Measurements from ENCODE around the gene PXN. TPM values are rescaled to one million over a fixed set of nuclear protein-coding genes. Genes with fewer than 3 reads are reported as not detected.

Gene PXN
- total RNA-seq, 2 donors from 2014 or later: 44.8 to 65.5 TPM

DNA sequence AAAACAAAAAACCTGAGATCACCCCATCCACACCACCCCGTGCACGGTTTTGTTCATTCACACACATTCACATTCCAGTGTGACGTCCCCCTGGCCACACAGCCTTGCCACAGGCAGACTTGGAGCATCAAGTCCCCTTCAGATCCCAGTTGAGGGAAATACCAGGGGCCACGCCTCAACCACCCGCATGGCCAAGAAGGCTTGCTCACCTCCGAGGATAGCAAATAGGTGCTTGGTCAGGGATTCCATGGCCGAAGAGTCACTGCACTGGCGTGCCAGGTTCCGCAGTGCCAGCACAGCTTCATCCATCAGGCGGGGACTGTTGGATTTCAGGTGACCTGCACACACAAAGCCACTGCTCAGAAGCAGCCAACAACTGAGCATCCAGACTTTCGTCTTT, 90.0 kb downstream of the PXN start:
- H3K4me1 Mint-ChIP-seq: no peaks in the 10 kb centered on the region
- H3K27me3 Mint-ChIP-seq: no peaks in the 10 kb centered on the region
- ATAC-seq (replicated peaks): no peak
- H3K36me3 Mint-ChIP-seq (ENCODE audit: low read depth): peaks cover 98% of the 10 kb centered on the region
- H3K4me3 Mint-ChIP-seq: no peak overlapping the region
- no peak overlapping the region for H3K27ac Mint-ChIP-seq
- no peaks in the 10 kb centered on the region for H3K9me3 Mint-ChIP-seq

DNA sequence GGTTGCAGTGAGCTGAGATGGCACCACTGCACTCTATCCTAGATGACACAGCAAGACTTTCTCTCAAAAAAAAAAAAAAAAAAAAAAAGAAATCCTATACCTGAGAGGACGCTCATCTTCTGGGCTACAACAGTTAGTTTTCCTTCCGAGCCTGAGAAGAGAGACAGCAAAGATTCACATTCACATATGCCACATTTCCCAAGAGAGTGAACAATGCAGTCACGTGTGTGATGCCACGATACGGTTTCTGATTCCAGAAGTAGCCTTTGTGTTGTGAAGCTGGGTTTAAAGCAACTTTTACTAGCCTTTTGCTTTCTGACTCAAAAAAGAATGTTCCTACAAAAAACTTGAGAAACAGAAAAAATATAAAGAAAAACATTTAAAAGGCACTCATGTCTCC, 90.5 kb downstream of the PXN start:
- Mint-ChIP-seq H3K27ac (no peak overlapping the region), H3K36me3 (ENCODE audit: low read depth) (peaks cover 98% of the 10 kb centered on the region), H3K4me3 (no peak overlapping the region), H3K27me3 (no peaks in the 10 kb centered on the region), H3K9me3 (no peaks in the 10 kb centered on the region), H3K4me1 (no peaks in the 10 kb centered on the region)
- no peak for ATAC-seq (replicated peaks)

DNA sequence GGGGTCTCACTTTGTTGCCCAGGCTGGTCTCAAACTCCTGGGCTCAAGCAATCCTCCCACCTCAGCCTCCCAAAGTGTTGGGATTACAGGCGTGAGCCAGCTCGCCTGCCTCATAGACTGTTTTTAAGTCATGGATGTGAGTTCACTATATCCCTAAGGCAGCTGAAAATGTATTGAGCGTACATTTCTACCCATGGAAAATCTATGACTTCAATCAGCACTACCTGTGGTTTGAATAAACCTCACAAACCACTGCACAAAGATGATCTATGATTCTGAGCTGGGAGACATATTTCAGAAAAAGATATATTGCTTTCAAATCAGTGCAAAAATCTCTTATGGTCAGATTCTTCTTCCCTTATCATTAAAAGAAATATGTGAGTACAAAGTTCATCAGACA, 93.5 kb downstream of the PXN start:
- no peaks in the 10 kb centered on the region for H3K4me1 Mint-ChIP-seq
- peaks cover 96% of the 10 kb centered on the region for H3K36me3 Mint-ChIP-seq (ENCODE audit: low read depth)

DNA sequence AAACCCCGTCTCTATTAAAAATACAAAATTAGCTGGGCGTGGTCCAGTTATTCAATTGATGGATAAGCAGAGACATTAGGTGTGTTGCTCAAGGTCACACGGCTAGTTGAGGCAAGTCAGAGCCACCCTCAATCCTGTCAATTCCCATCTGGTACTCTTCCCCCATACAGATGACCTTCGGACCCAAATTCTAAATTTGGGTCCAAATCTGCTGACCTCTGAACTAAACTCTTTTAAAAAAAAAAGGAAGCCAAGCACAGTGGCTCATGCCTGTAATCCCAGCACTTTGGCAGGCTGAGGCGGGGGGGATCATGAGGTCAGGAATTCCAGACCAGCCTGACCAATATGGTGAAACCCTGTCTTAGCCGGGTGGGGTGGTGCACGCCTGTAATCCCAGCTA, 94.9 kb downstream of the PXN start:
- Mint-ChIP-seq H3K27ac (no peak overlapping the region), H3K9me3 (no peaks in the 10 kb centered on the region), H3K27me3 (no peaks in the 10 kb centered on the region), H3K4me1 (no peaks in the 10 kb centered on the region), H3K4me3 (no peak overlapping the region), H3K36me3 (ENCODE audit: low read depth) (peaks cover 93% of the 10 kb centered on the region)
- no peak for ATAC-seq (replicated peaks)

More for the DNA sequence above, 93.5 kb downstream of the PXN start:
- no peaks in the 10 kb centered on the region for H3K9me3 Mint-ChIP-seq
- ATAC-seq (replicated peaks): peak; percentile 19
- no peak overlapping the region for H3K27ac Mint-ChIP-seq
- no peaks in the 10 kb centered on the region for H3K27me3 Mint-ChIP-seq
- H3K4me3 Mint-ChIP-seq: no peak overlapping the region

DNA sequence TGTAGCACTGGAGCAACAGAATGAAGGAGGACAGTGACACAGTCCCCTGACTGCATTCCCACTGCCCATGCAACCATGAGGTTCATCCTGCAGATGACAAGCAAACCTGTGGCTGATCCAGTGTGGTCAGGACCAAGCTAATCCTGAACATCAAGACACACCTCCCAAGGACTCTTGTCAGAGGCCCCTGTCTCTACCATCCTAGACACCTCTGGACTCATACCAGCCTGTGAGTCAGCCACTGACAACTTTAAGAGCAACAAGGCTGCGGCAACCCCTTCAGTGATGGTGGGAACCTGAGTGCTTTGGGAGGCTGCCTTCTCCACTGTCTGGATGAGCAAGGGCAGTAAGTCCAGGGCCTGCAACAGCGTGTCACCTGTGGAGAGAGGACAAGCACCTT, 95.6 kb downstream of the PXN start:
- Mint-ChIP-seq H3K36me3 (ENCODE audit: low read depth) (peaks cover 91% of the 10 kb centered on the region), H3K4me3 (no peak overlapping the region), H3K27me3 (no peaks in the 10 kb centered on the region), H3K9me3 (no peaks in the 10 kb centered on the region), H3K27ac (no peak overlapping the region), H3K4me1 (no peaks in the 10 kb centered on the region)
- no peak for ATAC-seq (replicated peaks)

DNA sequence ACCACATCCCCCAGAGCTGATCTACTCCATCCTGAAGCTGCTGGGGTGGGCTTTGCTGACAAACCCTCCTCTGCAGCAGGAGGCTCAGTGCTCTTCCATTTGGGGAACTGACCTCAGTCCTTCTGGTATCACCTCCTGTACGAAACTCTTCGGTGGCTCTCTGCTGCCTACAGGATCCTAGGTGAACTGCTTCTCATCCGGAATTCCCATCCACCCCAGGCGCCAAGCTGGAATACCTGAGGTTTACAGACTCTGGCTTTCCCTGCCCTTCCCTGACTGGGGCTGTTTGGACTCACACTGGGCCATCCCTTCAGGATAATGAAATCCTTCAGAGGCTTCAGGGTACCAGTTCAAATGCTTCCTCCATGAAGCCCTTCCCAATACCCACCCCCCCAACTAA, 97.2 kb downstream of the PXN start:
- Mint-ChIP-seq H3K4me3 (no peak overlapping the region), H3K9me3 (no peaks in the 10 kb centered on the region), H3K27ac (no peak overlapping the region), H3K36me3 (ENCODE audit: low read depth) (peaks cover 89% of the 10 kb centered on the region), H3K27me3 (no peaks in the 10 kb centered on the region), H3K4me1 (no peaks in the 10 kb centered on the region)
- ATAC-seq (replicated peaks): no peak

DNA sequence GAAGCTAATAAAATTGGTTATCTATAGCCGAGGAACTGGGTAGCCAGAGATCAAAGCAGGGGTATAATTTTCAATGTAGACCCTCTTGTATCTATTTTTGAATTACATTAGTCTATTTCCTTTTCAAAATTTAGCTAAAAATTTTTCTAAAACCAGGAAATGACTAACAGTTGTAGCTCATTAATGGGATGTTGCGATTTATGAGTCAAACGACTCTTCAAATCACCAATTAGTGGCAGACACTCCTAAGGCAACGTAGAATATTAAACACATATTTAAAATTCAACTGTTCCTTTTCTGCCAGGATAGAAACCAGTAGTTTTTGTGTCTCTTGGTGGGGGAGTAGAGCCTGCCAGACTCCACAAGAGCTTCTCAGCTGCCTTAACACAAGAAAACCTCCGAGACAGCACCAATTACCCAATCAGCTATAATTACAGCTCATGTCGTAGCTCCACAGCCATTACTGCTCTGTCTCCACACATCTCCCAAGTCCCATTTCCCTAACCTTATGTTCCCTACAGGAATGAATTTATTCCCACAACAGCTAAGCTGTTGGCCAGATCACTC, 97.9 kb downstream of the PXN start:
- Mint-ChIP-seq H3K9me3 (no peaks in the 10 kb centered on the region), H3K4me3 (no peak overlapping the region), H3K27ac (no peak overlapping the region), H3K4me1 (no peaks in the 10 kb centered on the region), H3K27me3 (no peaks in the 10 kb centered on the region), H3K36me3 (ENCODE audit: low read depth) (peaks cover 89% of the 10 kb centered on the region)
- ATAC-seq (replicated peaks): no peak

DNA sequence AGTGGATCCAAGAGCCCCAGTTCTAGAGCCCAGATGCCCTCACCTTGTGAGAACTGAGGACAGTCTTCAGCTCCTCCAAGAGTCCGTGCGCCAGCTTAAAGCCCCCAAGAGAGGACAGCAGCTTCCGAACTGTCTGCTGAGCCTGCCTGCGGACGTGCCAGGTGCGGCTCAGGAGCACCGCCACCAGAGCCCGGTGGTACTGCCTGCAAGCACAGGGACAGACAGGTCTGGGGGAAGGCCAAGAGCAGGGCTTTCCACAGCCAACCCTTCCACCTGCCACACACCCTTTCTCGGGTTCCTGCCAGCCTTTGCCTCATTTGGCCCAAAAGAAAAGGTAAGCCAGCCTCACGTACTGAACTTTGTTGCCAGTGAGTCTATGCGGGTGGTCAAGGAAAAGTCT, 101.2 kb downstream of the PXN start:
- no peak for ATAC-seq (replicated peaks)
- H3K36me3 Mint-ChIP-seq (ENCODE audit: low read depth): peaks cover 91% of the 10 kb centered on the region

DNA sequence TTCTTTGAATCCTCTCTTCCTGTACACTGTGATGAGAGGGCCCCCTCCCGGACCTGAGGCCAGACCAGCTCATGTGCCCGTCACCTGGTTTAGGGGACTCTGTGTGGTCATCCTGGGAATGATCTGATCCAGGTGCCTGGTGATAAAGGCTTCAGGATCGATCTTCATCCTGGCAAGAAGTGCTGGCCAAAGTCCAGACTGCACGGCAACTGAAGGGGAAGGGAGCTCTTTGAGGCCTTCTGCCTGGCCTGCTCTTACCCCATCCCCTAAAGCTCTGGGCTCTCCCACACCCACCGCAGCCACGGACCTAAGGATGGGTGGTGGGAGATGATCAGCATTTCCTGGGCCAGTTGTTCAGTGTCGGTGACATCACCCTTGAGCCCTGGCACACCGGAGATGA, 102.8 kb downstream of the PXN start:
- H3K36me3 Mint-ChIP-seq (ENCODE audit: low read depth): peaks cover 93% of the 10 kb centered on the region
- H3K9me3 Mint-ChIP-seq: no peaks in the 10 kb centered on the region
- H3K27ac Mint-ChIP-seq: no peak overlapping the region
- ATAC-seq (replicated peaks): no peak
- H3K4me3 Mint-ChIP-seq: no peak overlapping the region
- H3K27me3 Mint-ChIP-seq: no peaks in the 10 kb centered on the region
- H3K4me1 Mint-ChIP-seq: no peaks in the 10 kb centered on the region

More for the DNA sequence above, 101.2 kb downstream of the PXN start:
- Mint-ChIP-seq H3K4me3 (no peak overlapping the region), H3K4me1 (no peaks in the 10 kb centered on the region), H3K27ac (no peak overlapping the region), H3K27me3 (no peaks in the 10 kb centered on the region), H3K9me3 (no peaks in the 10 kb centered on the region)

DNA sequence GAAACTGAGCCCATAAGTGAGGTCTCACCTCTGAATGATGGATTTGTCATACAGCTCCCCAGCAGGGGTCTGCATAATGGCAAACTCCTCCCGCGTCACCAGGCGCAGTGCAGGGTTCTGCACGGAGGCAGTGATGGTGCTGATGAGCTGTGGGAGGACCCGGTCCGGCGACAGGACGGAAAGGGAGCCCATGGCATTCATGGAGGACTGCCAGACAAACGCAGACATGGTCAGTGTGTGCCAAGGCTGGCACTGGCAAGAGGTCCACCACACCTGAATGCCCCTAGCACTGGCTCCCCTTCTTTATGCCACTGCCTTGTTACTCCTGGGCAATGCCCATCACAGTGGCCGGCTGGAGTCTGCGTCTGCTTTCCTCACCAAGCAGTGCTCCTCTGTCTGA, 103.7 kb downstream of the PXN start:
- Mint-ChIP-seq H3K27ac (peak overlapping the region; percentile 12), H3K36me3 (ENCODE audit: low read depth) (peaks cover 93% of the 10 kb centered on the region), H3K27me3 (no peaks in the 10 kb centered on the region), H3K4me3 (no peak overlapping the region), H3K4me1 (no peaks in the 10 kb centered on the region), H3K9me3 (no peaks in the 10 kb centered on the region)
- no peak for ATAC-seq (replicated peaks)

Other genes with a start within 250 kb of the PXN start
- 10 to 100 TPM; 43.8 to 76.4 TPM for gene RAB35, start 149.0 kb downstream of the PXN start, total RNA-seq
- 100 to 1,000 TPM in 1 of 2 donors, 10 to 100 TPM in 1; 94.4 to 177 TPM for gene GCN1, start 71.0 kb downstream of the PXN start, total RNA-seq
- gene RPLP0, start 64.6 kb downstream of the PXN start, total RNA-seq: 1,000 to 10,000 TPM; 3,687 to 4,380 TPM
- 1,000 to 10,000 TPM; 2,951 to 6,256 TPM for gene RNU4-2, start 26.2 kb upstream of the PXN start, total RNA-seq
- gene RNU4-1, start 27.5 kb upstream of the PXN start, total RNA-seq: 1,000 to 10,000 TPM; 2,108 to 2,470 TPM
- 1 to 10 TPM; 3.1 to 4.1 TPM for gene SIRT4, start 36.6 kb upstream of the PXN start, total RNA-seq
- gene PLA2G1B, start 62.0 kb upstream of the PXN start, total RNA-seq: not detected
- gene MSI1, start 103.4 kb upstream of the PXN start, total RNA-seq: under 1 TPM in 1 of 2 donors, not detected in 1; 0.24 TPM
- 100 to 1,000 TPM; 291 to 437 TPM for gene COX6A1, start 172.4 kb upstream of the PXN start, total RNA-seq
- 10 to 100 TPM; 31.8 to 58.6 TPM for gene TRIAP1, start 180.7 kb upstream of the PXN start, total RNA-seq
- gene GATC, start 180.7 kb upstream of the PXN start, total RNA-seq: 10 to 100 TPM; 33.2 to 41.3 TPM
- 100 to 1,000 TPM; 138 to 246 TPM for gene SRSF9, start 204.0 kb upstream of the PXN start, total RNA-seq
- gene DYNLL1, start 230.4 kb upstream of the PXN start, total RNA-seq: 100 to 1,000 TPM in 1 of 2 donors, 10 to 100 TPM in 1; 69.2 to 197 TPM

Data from activated T-helper 17 cell treated with anti-CD3 and anti-CD28 coated beads, Interleukin-2, amount 50 U/mL, for 72 hours (primary cell).